HG02571 (cell line): ENCODE results near the gene RBFOX2.

Experiments
- ATAC-seq: cut with Tn5 transposase; IDR thresholded peaks from one replicate; pipeline ENCODE4 v1.9.1; 2021; ENCODE audit warnings: mild to moderate bottlenecking, moderate library complexity; ENCODE audit not compliant: unreplicated experiment

RBFOX2 gene

DNA sequence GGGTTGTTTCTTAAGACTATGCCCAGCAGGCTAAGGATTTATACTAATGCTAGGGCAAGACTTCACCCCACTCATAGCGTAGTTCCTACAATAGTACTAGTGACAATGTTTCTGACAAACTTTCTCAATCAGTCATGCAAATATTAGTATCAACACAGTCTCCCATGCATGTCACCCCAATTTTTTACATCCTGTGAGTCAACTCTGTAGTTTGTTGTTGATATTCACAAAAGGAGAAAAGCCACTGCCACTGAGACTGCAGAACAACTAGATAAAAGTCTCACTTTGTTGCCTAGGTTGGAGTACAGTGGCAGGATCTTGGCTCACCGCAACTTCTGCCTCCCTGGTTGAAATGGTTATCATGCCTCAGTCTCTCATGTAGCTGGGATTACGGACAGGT, 155.2 kb downstream of the RBFOX2 start:
- no peak for ATAC-seq

DNA sequence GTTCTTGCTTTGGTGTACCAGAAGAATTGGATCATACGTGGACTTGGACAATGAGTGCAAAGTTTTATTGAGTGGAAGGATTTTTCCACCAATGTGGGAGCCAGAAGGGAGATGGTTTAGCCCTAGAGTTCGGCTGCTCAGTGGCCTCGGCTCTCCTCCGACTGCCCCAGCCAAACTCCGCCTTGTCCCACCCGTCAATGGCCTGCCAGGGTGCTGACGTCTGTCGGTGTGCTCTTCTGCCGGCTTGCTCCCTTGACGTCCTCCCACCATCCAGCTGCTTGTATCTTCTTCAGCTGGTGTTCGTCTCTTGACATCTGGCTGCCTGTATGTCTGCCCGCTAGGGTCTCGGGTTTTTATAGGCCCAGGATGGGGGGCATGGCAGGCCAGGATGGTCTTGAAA, 156.2 kb downstream of the RBFOX2 start:
- ATAC-seq, result no peak

DNA sequence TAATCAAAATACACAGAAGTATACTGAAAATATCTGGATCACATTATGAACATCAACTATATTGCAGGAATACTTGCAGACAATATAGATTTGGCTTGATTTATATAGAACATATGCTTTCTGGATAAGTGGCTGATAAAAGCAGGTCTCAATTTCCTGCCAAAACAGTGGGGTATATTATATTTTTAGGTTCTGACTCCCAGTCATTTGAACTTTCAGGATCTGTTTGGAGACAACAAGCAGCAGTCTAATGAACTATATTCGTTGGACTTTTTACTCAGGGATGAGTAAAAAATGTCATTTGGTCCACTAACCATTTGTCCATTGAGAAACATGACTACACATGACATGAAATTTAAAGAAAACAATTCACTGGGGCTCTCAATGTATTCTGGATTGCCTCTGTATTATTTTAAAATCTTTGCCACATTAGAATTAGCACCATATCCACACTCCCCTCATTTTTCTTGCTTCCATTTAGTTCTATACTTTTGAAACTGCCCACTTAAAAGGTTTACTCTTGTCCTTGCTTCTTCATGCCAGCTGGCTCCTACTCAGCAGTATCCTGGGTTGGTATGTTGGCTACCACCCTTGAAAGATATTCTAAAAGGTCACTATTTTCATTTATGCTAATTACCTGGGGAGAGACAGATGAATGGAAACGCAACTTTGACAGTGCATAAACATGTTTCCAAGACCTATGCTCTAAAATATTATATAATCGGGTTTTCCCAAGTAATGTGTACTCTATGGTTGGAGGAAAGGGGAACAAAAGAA, 157.9 kb downstream of the RBFOX2 start:
- ATAC-seq, result no peak

DNA sequence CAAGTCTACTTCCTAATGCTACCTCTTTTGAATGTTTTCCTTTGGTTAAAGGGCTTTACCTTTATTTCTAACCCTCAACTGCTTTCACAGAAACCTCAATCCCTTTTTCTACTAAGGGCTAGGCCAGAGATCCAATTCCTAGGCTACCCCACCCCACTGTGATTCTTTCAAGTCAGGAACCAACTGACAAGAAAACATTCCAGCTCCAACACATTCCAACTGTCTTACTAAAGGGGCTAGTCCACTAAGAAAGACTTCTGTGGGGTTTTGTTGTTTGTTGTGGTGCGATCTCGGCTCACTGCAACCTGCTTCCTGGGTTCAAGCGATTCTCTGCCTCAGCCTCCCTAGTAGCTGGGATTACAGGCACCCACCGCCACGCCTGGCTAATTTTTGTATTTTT, 159.7 kb downstream of the RBFOX2 start:
- ATAC-seq, result no peak

DNA sequence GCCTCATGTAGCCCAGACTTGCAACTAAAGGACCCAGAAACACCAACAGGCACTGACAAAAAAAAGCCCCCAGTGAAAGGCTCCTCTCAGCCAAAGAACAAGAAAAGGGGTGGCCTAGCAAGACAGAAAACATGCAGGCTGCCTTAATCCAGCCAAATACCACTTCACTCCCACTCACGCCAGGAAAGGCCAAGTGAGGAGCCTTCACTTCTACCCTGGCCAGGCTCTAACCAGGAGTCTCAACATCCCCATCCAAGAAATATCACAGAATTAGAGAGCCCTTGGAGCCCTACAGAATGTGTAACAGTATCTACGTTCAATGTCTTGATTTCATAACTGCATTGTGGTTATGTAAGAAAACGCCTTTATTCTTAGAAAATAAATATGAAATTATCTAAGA, 162.0 kb downstream of the RBFOX2 start:
- ATAC-seq, result no peak

DNA sequence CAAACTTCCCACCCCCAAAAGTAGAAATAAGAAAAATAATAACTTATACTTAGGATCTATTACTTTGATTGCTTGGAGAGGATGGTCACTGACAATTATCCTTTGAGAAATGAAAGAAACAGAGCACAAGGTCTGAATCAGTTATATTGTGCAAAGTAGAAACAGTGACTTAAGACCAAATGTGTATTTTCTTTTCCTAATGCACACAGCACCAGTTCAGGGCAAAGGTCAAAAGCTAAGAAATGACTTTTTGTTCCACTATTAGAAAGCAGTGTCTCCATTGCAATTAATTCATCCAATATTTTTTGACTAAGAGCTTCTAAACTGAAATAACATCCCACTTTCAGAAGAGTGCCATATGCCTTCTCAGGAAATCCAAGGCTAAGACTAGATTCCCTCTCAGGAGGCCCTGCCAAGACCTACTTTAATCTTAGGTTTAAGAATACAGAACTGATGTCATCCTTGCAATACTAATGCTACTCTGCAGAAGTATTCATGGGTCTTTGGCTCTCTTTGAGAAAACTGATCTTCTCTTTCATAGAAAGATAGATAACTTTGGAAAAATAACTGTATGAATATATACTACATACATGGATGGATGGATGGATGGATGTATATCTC, 164.0 kb downstream of the RBFOX2 start:
- no peak for ATAC-seq

DNA sequence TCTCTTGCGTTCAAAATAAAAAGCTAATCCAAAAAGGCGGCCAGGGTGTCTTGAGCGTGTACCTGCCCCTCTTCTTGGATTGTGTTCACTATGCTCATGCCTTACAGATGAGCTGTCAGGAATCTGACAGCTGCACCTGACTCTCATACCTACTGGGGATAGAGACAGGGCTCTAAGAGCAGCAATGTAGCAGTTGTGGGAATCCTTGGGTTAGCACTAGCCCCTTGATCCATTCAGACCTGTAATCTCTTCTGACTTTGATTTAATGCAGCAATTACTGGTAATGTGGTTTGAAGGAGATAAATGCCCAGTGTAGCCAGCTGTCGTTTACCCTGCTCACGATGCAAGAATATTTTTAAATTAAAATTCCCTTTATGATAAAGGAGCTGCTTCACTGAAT, 165.2 kb downstream of the RBFOX2 start:
- ATAC-seq, result no peak

DNA sequence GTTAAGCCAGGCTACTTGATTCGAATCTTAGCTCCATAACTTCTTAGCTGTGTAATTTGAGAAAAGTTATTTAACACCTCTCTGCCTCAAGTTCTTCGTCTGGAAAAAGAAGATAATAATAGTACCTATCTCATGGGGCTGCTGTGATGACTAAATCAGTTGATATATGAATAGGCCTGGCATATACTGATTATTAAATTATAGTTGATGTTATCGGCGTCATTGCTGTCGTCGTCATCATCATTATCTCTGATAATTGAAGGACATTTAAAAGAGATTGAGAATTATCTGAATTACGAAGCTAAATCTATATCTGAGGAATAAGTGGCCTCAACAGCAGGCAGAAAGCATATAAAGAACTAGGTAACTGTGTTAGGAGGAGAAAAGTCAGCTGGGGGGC, 165.9 kb downstream of the RBFOX2 start:
- no peak for ATAC-seq

GRCh38 chr22:35861451-35861850, 167.2 kb downstream of the RBFOX2 start:
- no peak for ATAC-seq

- ATAC-seq, result no peak
These were observed 167.8 kb downstream of the RBFOX2 start for GRCh38 chr22:35860837-35861236.

DNA sequence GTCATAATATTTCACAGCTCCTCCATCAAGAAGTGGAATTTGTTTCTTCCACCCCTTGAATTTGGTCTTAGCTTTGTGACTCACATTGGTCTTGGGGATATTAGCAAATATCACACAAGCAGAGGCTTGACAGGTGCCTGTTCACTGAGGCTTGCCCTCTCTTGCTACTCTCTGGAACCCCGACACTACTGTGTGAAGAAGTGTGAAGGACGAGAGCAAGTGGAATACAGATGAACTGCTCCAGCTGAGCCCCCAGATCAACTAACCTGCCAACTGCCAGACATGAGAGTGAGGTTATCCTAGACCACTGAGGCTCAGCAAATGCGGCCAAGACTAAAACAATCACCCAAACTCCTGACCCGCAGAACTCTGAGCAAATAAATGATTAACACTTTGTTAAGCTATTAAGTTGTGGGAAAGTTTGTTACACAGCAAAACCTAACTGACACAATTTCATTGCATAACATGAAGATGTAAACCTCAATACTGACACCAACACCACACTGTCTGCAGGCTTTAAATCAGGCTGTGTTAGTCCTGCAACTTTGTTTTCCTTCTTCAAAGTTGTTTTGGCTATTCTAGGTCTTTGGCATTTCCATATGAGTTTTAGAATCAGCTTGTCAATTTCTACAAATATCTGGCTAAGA, 168.4 kb downstream of the RBFOX2 start:
- no peak for ATAC-seq

GRCh38 chr22:35854334-35854733, 174.3 kb downstream of the RBFOX2 start:
- ATAC-seq, result no peak

GRCh38 chr22:35852076-35852475, 176.5 kb downstream of the RBFOX2 start:
- no peak for ATAC-seq

GRCh38 chr22:35850831-35851230, 177.8 kb downstream of the RBFOX2 start:
- ATAC-seq, result no peak

DNA sequence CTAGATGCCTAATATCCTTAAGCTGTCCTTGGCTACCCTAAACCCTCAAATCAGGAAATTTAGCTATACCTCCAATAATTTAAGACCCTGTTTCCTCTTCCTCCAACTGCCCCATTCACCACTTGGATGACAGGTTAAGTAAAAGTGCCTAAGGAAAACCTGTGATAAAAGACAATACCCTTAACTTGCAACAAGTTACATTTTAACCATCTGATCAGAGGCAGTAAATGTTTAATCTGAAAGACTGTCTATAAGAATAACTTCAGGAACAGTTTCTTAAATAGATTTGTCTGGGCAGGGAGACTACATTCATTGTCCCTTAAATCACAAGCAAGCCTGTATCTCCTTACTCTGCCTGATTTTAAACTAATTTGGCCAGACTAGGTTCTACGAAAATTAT, 181.8 kb downstream of the RBFOX2 start:
- ATAC-seq, result no peak

DNA sequence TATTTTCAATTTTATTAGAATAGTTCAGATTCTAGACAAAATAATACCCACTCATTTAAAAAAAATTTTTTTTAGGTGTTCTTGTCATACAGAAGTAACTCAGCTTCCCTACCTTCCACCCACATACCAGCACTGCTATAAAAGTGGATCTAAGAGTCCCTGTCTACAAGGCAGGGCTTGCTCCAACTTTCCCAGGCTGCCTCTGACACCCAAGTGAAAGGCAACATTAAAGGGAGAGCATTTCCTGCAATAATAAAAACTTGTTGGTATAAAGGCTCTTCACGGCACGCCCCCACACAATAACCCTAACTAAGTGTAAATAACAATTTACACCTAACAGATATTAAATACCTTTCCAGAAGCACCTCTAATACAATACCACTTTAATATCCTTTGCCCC, 183.7 kb downstream of the RBFOX2 start:
- no peak for ATAC-seq

DNA sequence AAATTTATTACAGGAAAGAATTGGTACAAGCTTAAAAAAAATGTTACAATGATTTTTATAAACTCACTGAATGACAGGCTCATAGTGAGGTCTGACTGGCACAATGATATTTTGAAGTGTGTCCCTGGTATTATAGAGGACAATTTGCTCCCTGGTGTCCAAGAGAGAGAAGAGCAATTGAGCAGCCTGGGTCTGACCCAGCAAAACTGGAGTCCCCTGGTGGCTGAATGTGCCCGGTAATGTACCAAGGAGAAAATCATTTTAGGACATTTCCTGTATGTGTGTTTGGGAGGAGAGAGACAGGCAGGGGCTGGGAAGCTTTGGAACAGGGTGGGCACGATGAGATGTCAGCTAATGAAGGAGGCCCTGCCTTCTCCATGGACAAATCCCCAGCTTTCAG, 185.7 kb downstream of the RBFOX2 start:
- ATAC-seq, result no peak

DNA sequence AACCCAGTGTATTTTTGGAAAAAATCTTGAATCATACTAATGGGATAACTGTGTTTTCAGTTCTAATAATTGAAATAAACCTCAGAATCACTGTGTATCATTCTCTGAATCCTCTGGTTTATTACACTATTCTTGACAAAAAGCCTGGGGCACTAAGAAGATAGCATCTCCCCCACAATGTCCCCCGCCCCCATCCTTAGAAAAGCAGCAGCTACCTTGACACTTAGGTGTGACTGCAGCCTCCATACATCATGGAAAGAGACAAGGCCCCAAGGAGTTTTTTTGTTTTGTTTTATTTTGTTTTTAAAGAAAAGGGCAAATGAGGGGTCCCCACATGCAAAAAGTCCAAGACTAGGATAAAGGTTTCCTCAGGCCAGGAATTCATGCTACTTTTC, 186.1 kb downstream of the RBFOX2 start:
- ATAC-seq, result no peak

DNA sequence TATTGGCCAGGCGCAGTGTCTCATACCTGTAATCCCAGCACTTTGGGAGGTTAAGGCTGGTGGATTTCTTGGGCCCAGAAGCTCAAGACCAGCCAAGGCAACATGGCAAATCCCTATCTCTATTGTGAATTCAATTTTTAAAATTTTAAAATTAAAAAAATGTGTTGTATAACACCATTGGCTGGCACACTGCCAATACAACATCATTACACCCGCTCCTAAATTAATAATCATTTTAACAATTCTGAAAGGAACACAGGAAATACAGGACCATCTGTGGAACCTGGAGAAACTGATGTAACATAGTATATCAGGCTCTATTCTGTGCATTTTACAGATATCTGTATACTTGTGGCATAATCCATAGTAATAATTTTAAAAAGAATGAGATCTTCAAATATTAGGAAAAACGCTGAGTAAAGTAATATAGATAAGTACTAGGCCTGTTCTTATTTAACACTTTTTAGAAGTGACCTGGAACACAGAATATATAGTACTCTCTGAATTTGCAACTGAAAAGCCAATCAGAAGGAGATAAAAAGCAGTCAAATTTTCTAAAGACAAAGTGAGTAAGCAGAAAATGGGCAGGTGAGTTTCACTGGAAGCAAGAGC, 186.6 kb downstream of the RBFOX2 start:
- ATAC-seq, result no peak

GRCh38 chr22:35840302-35840739, 188.3 kb downstream of the RBFOX2 start:
- ATAC-seq, result no peak

DNA sequence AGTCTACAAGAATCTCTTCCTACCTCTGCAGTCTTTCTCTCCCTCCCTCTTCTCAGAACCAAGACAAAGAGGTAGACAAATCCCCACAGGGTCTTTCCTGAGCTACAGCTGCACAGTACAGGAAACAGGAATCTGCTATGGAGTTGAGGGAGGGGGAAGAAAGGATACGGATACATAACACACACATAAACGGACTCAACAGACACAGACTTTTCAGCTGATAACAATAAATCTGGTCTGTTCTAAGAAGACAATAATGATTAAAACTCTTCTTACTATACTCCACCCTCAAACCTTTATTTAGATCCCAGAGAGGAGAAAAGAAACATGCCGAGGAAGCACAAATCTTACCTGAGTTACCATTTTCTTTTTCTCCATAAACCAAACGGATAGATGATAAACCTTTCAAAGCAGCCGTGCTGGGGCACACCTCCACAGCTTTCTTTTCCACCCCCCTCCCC, 188.8 kb downstream of the RBFOX2 start:
- ATAC-seq, result no peak
